Measurements from ENCODE around the gene TESK2.

- no peak for TF ChIP-seq TAF1 (IDR thresholded peaks at IDR 0.05; ENCODE audit: low read depth)
- TF ChIP-seq YY1 (IDR thresholded peaks at IDR 0.05; ENCODE audit: low read depth), result no peak
- no peak for TF ChIP-seq TEAD4 (IDR thresholded peaks at IDR 0.05)
- TF ChIP-seq RAD21 (IDR thresholded peaks at IDR 0.05; ENCODE audit: low read depth), result no peak
- no peak for TF ChIP-seq TCF12 (IDR thresholded peaks at IDR 0.05; ENCODE audit: low read depth)
- TF ChIP-seq NFIC (IDR thresholded peaks at IDR 0.05), result no peak
- no peak for TF ChIP-seq USF1 (IDR thresholded peaks at IDR 0.05)
- no peak for TF ChIP-seq MAX (IDR thresholded peaks at IDR 0.05)
- no peak for TF ChIP-seq EP300 (IDR thresholded peaks at IDR 0.05; ENCODE audit: borderline replicate concordance)
- TF ChIP-seq CEBPB (IDR thresholded peaks at IDR 0.05), result no peak
- TF ChIP-seq CREB1 (IDR thresholded peaks at IDR 0.05; ENCODE audit: low read depth), result no peak
- no peak for TF ChIP-seq REST (IDR thresholded peaks at IDR 0.05; ENCODE audit: low read depth)
- no peak for TF ChIP-seq FOXM1 (IDR thresholded peaks at IDR 0.05; ENCODE audit: borderline replicate concordance, low read depth)
- no peak for TF ChIP-seq ZBTB7A (IDR thresholded peaks at IDR 0.05; ENCODE audit: low read depth)
Observed at GRCh38 chr1:45385302-45385701, 105.7 kb downstream of the TESK2 start.

All from Ishikawa (cell line).